Upper lobe of left lung (tissue), 4 donors: ENCODE data around the gene SIKE1.

Experiments
- EP300 ChIP-seq, 4 donors: sonication (generic); formaldehyde crosslinking; IDR thresholded peaks; one replicate each; pipeline ENCODE4 v1.5.1; 2017; ENCODE audit warnings: antibody characterized with exemption in 4 of 4, control low read depth in 2 of 4
- POLR2A ChIP-seq, 4 donors: fragments of 450-650 bp; IDR thresholded peaks; one replicate each; pipeline ENCODE4 v1.5.1; 2016 to 2017; ENCODE audit warnings: antibody characterized with exemption in 4 of 4, mild to moderate bottlenecking in 2 of 4
- TF ChIP-seq, protein P1 (sequence below), 6 experiments: fragments of 450-650 bp in 4 of 6; fragments of 200-600 bp in 2 of 6; sonication (generic) in 2 of 6; IDR thresholded peaks; one replicate each; pipeline ENCODE4 v1.5.1; 2016 to 2019; ENCODE audit warnings: antibody characterized with exemption in 6 of 6

DNA sequence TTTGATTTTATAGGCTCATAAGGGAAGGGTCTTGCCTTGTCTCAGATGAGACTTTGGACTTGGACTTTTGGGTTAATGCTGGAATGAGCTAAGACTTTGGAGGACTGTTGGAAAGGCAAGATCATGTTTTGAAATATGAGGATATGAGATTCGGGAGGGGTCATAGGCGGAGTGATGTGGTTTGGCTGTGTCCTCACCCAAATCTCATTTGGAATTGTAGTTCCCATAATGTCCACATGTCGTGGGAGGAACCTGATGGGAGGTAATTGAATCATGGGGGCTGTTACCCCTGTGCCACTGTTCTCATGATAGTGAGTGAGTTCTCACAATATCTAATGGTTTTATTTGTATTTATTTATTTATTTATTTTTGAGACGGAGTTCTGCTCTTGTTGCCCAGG is 15.8 kb downstream of the SIKE1 start:
- TF ChIP-seq, protein P1, sequence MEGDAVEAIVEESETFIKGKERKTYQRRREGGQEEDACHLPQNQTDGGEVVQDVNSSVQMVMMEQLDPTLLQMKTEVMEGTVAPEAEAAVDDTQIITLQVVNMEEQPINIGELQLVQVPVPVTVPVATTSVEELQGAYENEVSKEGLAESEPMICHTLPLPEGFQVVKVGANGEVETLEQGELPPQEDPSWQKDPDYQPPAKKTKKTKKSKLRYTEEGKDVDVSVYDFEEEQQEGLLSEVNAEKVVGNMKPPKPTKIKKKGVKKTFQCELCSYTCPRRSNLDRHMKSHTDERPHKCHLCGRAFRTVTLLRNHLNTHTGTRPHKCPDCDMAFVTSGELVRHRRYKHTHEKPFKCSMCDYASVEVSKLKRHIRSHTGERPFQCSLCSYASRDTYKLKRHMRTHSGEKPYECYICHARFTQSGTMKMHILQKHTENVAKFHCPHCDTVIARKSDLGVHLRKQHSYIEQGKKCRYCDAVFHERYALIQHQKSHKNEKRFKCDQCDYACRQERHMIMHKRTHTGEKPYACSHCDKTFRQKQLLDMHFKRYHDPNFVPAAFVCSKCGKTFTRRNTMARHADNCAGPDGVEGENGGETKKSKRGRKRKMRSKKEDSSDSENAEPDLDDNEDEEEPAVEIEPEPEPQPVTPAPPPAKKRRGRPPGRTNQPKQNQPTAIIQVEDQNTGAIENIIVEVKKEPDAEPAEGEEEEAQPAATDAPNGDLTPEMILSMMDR (IDR thresholded peaks at IDR 0.05), result no peak
- no peak for TF ChIP-seq POLR2A (IDR thresholded peaks at IDR 0.05)
- no peak for TF ChIP-seq EP300 (IDR thresholded peaks at IDR 0.05)
